LHCN-M2 (cell line): ENCODE results near the gene H2AZ2. TPM values are rescaled to one million over a fixed set of nuclear protein-coding genes. Genes with fewer than 3 reads are reported as not detected.
"Not testable (repeated sequence)": the region's sequence is repeated elsewhere in the genome, so short reads cannot be mapped to it uniquely, and the experiment has no call there.

Experiments used
- DNase-seq: peaks from one replicate; pipeline ENCODE4 v3.0.0-alpha.2; 2012; ENCODE audit warnings: low read depth
- total RNA-seq: library from RNA; depleted of rRNA; stranded (reverse); fragments of >200 nt; gene quantifications from 2 replicates; pipeline ENCODE4 v1.2.3, GENCODE V29; 2014

The H2AZ2 gene
- total RNA-seq, 1 experiment from 2014 or later = 479 TPM

- DNase-seq = not testable (repeated sequence)
These were observed 22.9 kb upstream of the H2AZ2 start for GRCh38 chr7:44870780-44871179.

GRCh38 chr7:44870336-44870735, 22.4 kb upstream of the H2AZ2 start:
- DNase-seq = not testable (repeated sequence)

- DNase-seq = peak; percentile 96
These were observed 19.4 kb upstream of the H2AZ2 start for GRCh38 chr7:44867073-44867995.

- DNase-seq = not testable (repeated sequence)
These were observed 14.1 kb upstream of the H2AZ2 start for GRCh38 chr7:44861949-44862348.

GRCh38 chr7:44858161-44858560, 10.3 kb upstream of the H2AZ2 start:
- no peak for DNase-seq

GRCh38 chr7:44854644-44855364, 6.9 kb upstream of the H2AZ2 start:
- no peak for DNase-seq

- DNase-seq = no peak
These were observed 5.5 kb upstream of the H2AZ2 start for GRCh38 chr7:44853391-44853790.

GRCh38 chr7:44852590-44852989, 4.7 kb upstream of the H2AZ2 start:
- DNase-seq = no peak

- DNase-seq = no peak
These were observed 2.1 kb upstream of the H2AZ2 start for GRCh38 chr7:44849885-44850544.

GRCh38 chr7:44849259-44849884, 1.5 kb upstream of the H2AZ2 start:
- no peak for DNase-seq

GRCh38 chr7:44847509-44847919, 373 bp downstream of the H2AZ2 start:
- DNase-seq = peak; percentile 87

- DNase-seq = no peak
These were observed 925 bp downstream of the H2AZ2 start for GRCh38 chr7:44846816-44847508.

GRCh38 chr7:44846390-44846789, 1.5 kb downstream of the H2AZ2 start:
- DNase-seq = not testable (repeated sequence)

GRCh38 chr7:44845451-44845850, 2.4 kb downstream of the H2AZ2 start:
- no peak for DNase-seq

GRCh38 chr7:44843440-44843839, 4.4 kb downstream of the H2AZ2 start:
- DNase-seq = not testable (repeated sequence)

GRCh38 chr7:44842675-44843074, 5.2 kb downstream of the H2AZ2 start:
- DNase-seq = not testable (repeated sequence)

- no peak for DNase-seq
These were observed 9.1 kb downstream of the H2AZ2 start for GRCh38 chr7:44838751-44839150.

GRCh38 chr7:44827567-44827966, 20.3 kb downstream of the H2AZ2 start:
- DNase-seq = no peak

- DNase-seq = peak; percentile 36
These were observed 22.9 kb downstream of the H2AZ2 start for GRCh38 chr7:44824894-44825526.

GRCh38 chr7:44823255-44823781, 24.6 kb downstream of the H2AZ2 start:
- DNase-seq = no peak
